Muscle layer of colon (tissue), 2 donors: Measurements from ENCODE around the gene CARD16.

ENCODE experiments used
- H3K27ac ChIP-seq: one replicate; pipeline ENCODE4 v1.7.0; 2013; ENCODE audit warnings: low read depth, mild to moderate bottlenecking, low read length, moderate library complexity
- H3K27me3 ChIP-seq, 2 donors: one replicate each; pipeline ENCODE4 v1.7.0; 2013; ENCODE audit warnings: low read length in 2 of 2, mild to moderate bottlenecking in 2 of 2; ENCODE audit not compliant: insufficient read depth in 2 of 2, control insufficient read depth in 1 of 2
- H3K36me3 ChIP-seq: one replicate; pipeline ENCODE4 v1.7.0; 2013; ENCODE audit warnings: mild to moderate bottlenecking, low read length; ENCODE audit not compliant: insufficient read depth
- H3K4me1 ChIP-seq: one replicate; pipeline ENCODE4 v1.7.0; 2013; ENCODE audit warnings: mild to moderate bottlenecking, low read length; ENCODE audit not compliant: insufficient read depth
- H3K4me3 ChIP-seq, 2 donors: one replicate each; pipeline ENCODE4 v1.7.0; 2013; ENCODE audit warnings: low read length in 2 of 2, low read depth in 1 of 2, mild to moderate bottlenecking in 1 of 2, moderate library complexity in 1 of 2
- H3K9ac ChIP-seq: one replicate; pipeline ENCODE4 v1.7.0; 2013; ENCODE audit warnings: low read length
- H3K9me3 ChIP-seq: one replicate; pipeline ENCODE4 v1.7.0; 2013; ENCODE audit warnings: mild to moderate bottlenecking, low read length
- donor health status: abdominal sarcoma.
- donor health status: Adenocarcinoma of cecum.

CARD16 gene

GRCh38 chr11:105022527-105022926 is 22.6 kb downstream of the CARD16 start:
- Histone ChIP-seq H3K9ac (no peak overlapping the region), H3K27ac (no peak overlapping the region), H3K9me3 (no peaks in the 10 kb centered on the region)

GRCh38 chr11:105007463-105007862 is 37.7 kb downstream of the CARD16 start:
- Histone ChIP-seq H3K4me3 (no peak overlapping the region), H3K27ac (no peak overlapping the region), H3K4me1 (no peaks in the 10 kb centered on the region), H3K9me3 (no peaks in the 10 kb centered on the region), H3K27me3 (no peaks in the 10 kb centered on the region), H3K36me3 (no peaks in the 10 kb centered on the region), H3K9ac (no peak overlapping the region)

More at GRCh38 chr11:105022527-105022926, 22.6 kb downstream of the CARD16 start:
- H3K4me1 ChIP-seq, result no peaks in the 10 kb centered on the region
- no peaks in the 10 kb centered on the region for H3K27me3 ChIP-seq
- H3K36me3 ChIP-seq, result no peaks in the 10 kb centered on the region
- H3K4me3 ChIP-seq, result no peak overlapping the region

GRCh38 chr11:105005451-105005845 is 39.7 kb downstream of the CARD16 start:
- Histone ChIP-seq H3K4me3 (no peak overlapping the region), H3K27ac (no peak overlapping the region), H3K9me3 (no peaks in the 10 kb centered on the region), H3K9ac (no peak overlapping the region), H3K27me3 (no peaks in the 10 kb centered on the region), H3K36me3 (no peaks in the 10 kb centered on the region), H3K4me1 (no peaks in the 10 kb centered on the region)

GRCh38 chr11:105004021-105004420 is 41.1 kb downstream of the CARD16 start:
- no peaks in the 10 kb centered on the region for H3K4me1 ChIP-seq
- no peaks in the 10 kb centered on the region for H3K9me3 ChIP-seq
- no peaks in the 10 kb centered on the region for H3K36me3 ChIP-seq
- H3K4me3 ChIP-seq, result no peak overlapping the region
- H3K9ac ChIP-seq, result no peak overlapping the region
- no peaks in the 10 kb centered on the region for H3K27me3 ChIP-seq
- no peak overlapping the region for H3K27ac ChIP-seq

- Histone ChIP-seq H3K27ac (no peak overlapping the region), H3K4me1 (no peaks in the 10 kb centered on the region), H3K9ac (no peak overlapping the region), H3K4me3 (no peak overlapping the region), H3K9me3 (no peaks in the 10 kb centered on the region), H3K36me3 (no peaks in the 10 kb centered on the region), H3K27me3 (no peaks in the 10 kb centered on the region)
Measured at GRCh38 chr11:105003151-105003550, 42.0 kb downstream of the CARD16 start.

GRCh38 chr11:105000797-105001196 is 44.3 kb downstream of the CARD16 start:
- Histone ChIP-seq H3K4me3 (no peak overlapping the region), H3K27me3 (no peaks in the 10 kb centered on the region)

GRCh38 chr11:105000167-105000566 is 45.0 kb downstream of the CARD16 start:
- Histone ChIP-seq H3K27ac (no peak overlapping the region), H3K4me1 (no peaks in the 10 kb centered on the region), H3K9ac (no peak overlapping the region), H3K9me3 (no peaks in the 10 kb centered on the region), H3K36me3 (no peaks in the 10 kb centered on the region), H3K4me3 (no peak overlapping the region), H3K27me3 (no peaks in the 10 kb centered on the region)

More at GRCh38 chr11:105000797-105001196, 44.3 kb downstream of the CARD16 start:
- no peak overlapping the region for H3K27ac ChIP-seq
- H3K9me3 ChIP-seq, result no peaks in the 10 kb centered on the region
- no peaks in the 10 kb centered on the region for H3K4me1 ChIP-seq
- no peak overlapping the region for H3K9ac ChIP-seq
- H3K36me3 ChIP-seq, result no peaks in the 10 kb centered on the region

- no peak overlapping the region for H3K9ac ChIP-seq
- H3K9me3 ChIP-seq, result no peaks in the 10 kb centered on the region
- no peak overlapping the region for H3K27ac ChIP-seq
- H3K4me1 ChIP-seq, result no peaks in the 10 kb centered on the region
- H3K4me3 ChIP-seq, result no peak overlapping the region
- H3K36me3 ChIP-seq, result no peaks in the 10 kb centered on the region
- no peaks in the 10 kb centered on the region for H3K27me3 ChIP-seq
Measured at GRCh38 chr11:104999721-105000120, 45.4 kb downstream of the CARD16 start.

GRCh38 chr11:104997288-104997687 is 47.8 kb downstream of the CARD16 start:
- Histone ChIP-seq H3K27me3 (no peaks in the 10 kb centered on the region), H3K4me1 (no peaks in the 10 kb centered on the region), H3K9ac (no peak overlapping the region), H3K27ac (no peak overlapping the region), H3K36me3 (no peaks in the 10 kb centered on the region), H3K9me3 (no peaks in the 10 kb centered on the region), H3K4me3 (no peak overlapping the region)

- no peak overlapping the region for H3K9ac ChIP-seq
- H3K4me3 ChIP-seq, result no peak overlapping the region
- H3K36me3 ChIP-seq, result no peaks in the 10 kb centered on the region
- no peaks in the 10 kb centered on the region for H3K27me3 ChIP-seq
- no peak overlapping the region for H3K27ac ChIP-seq
- H3K9me3 ChIP-seq, result no peaks in the 10 kb centered on the region
- no peaks in the 10 kb centered on the region for H3K4me1 ChIP-seq
Measured at GRCh38 chr11:104995001-104995408, 50.1 kb downstream of the CARD16 start.

- Histone ChIP-seq H3K4me3 (no peak overlapping the region), H3K9me3 (no peaks in the 10 kb centered on the region), H3K27me3 (no peaks in the 10 kb centered on the region), H3K36me3 (no peaks in the 10 kb centered on the region), H3K9ac (no peak overlapping the region), H3K27ac (no peak overlapping the region), H3K4me1 (no peaks in the 10 kb centered on the region)
Measured at GRCh38 chr11:104992781-104993180, 52.4 kb downstream of the CARD16 start.

- H3K9me3 ChIP-seq, result no peaks in the 10 kb centered on the region
- H3K27ac ChIP-seq, result no peak overlapping the region
- H3K36me3 ChIP-seq, result no peaks in the 10 kb centered on the region
- no peaks in the 10 kb centered on the region for H3K27me3 ChIP-seq
- H3K4me1 ChIP-seq, result no peaks in the 10 kb centered on the region
- no peak overlapping the region for H3K4me3 ChIP-seq
- no peak overlapping the region for H3K9ac ChIP-seq
Measured at GRCh38 chr11:104991994-104992393, 53.1 kb downstream of the CARD16 start.
